Measurements from ENCODE around the gene MRPS17.
A peak's percentile ranks its signal among the peaks of the same experiment; 100 is the strongest.

MRPS17 gene

DNA sequence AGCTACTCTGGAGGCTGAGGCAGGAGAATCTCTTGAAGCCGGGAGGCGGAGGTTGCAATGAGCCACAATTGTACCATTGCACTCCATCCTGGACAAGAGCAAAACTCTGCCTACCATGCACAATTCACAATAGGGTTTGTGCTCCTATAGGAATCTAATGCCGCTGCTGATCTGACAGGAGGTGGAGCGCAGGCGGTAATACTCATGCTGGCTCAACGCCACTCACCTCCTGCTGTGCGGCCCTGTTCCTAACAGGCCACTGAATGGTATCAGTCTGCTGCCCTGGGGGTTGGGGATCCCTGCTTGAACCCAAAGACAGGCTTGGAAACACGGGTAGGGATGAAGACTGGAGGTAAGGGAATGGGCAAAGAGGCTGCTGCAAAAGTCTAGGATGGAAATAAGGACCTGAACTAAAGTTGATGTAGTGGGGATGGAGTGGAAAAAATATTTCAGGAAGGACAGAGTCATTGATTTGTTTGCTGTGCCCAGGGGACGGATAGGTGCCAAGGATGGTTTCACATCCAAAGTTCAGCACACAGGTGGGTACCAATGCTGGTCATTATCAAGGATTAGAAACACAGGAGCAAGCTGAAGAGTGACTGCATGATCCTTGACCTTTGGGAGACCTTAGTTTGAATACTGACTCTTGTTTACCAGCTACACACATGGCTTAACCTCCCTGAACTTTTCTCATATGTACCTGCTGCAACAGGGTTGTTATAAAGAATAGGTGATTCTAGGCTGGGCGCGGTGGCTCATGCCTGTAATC lies 2.2 kb downstream of the MRPS17 start:
- H3K36me3 ChIP-seq (ENCODE audit: insufficient read depth, low read length), result peaks cover 32% of the 10 kb centered on the region
- H3K4me1 ChIP-seq (ENCODE audit: insufficient read depth, low read length), result no peaks in the 10 kb centered on the region; the same call in 1 of the 2 replicates
- no peaks in the 10 kb centered on the region for H3K27me3 ChIP-seq (ENCODE audit: insufficient read depth, low read length)
- H3K27ac ChIP-seq (ENCODE audit: low read depth, low read length), result no peak overlapping the region
- H3K9me3 ChIP-seq (ENCODE audit: insufficient read depth, low read depth, low read length), result no peaks in the 10 kb centered on the region
- no peak overlapping the region for H3K4me3 ChIP-seq (ENCODE audit: low read length)
- 95% methylated on average over 11 of the region's 11 CpGs for WGBS
- no peak overlapping the region for H3K9ac ChIP-seq (ENCODE audit: low read depth, low read length)

DNA sequence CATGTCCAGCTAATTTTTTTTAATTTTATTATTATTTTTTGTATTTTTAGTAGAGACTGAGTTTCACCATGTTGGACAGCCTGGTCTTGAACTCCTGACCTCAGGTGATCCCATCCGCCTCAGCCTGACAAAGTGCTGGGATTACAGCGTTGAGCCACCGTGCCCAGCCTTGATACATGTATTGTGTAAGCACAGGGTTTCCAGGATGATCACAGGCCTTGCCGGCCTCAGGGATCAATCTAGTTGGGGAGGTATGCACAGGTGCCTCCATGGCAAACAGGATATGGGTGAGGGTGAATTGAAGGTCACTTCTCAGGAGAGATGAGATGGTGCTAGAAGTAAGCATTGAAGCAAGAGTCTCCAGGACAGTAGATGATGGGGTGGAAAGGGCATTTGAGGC lies 5.5 kb downstream of the MRPS17 start:
- Histone ChIP-seq H3K9me3 (ENCODE audit: insufficient read depth, low read depth, low read length) (no peaks in the 10 kb centered on the region), H3K4me3 (ENCODE audit: low read length) (no peak overlapping the region), H3K4me1 (ENCODE audit: insufficient read depth, low read length) (no peaks in the 10 kb centered on the region; the same call in 1 of the 2 replicates), H3K27me3 (ENCODE audit: insufficient read depth, low read length) (0 out of 2 replicates have a peak, but pooled peaks cover 1% of the 10 kb centered on the region), H3K36me3 (ENCODE audit: insufficient read depth, low read length) (peaks cover 32% of the 10 kb centered on the region), H3K9ac (ENCODE audit: low read depth, low read length) (no peak overlapping the region), H3K27ac (ENCODE audit: low read depth, low read length) (no peak overlapping the region)
- WGBS, result 96% methylated on average over 4 of the region's 4 CpGs

DNA sequence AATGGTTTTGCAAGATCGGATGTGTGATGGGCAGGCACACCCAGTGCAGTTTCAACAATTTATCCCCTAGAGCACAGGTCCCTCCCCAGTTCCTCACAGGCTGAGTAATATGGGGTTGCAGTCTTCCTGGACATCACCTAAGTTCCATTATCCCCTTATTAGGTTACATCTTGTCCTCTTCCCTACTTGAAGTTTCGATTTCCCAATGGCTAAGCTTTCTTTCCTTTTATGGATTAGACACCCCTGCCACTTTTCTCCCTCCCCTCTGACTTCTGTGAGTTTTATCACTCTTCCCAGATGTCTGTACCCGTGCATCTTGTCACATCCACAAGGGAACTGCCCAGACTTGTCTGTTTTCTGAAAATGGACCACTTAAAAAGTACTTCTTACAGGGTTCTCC lies 10.3 kb downstream of the MRPS17 start:
- Histone ChIP-seq H3K36me3 (ENCODE audit: insufficient read depth, low read length) (no peaks in the 10 kb centered on the region), H3K9me3 (ENCODE audit: insufficient read depth, low read depth, low read length) (no peaks in the 10 kb centered on the region)

DNA sequence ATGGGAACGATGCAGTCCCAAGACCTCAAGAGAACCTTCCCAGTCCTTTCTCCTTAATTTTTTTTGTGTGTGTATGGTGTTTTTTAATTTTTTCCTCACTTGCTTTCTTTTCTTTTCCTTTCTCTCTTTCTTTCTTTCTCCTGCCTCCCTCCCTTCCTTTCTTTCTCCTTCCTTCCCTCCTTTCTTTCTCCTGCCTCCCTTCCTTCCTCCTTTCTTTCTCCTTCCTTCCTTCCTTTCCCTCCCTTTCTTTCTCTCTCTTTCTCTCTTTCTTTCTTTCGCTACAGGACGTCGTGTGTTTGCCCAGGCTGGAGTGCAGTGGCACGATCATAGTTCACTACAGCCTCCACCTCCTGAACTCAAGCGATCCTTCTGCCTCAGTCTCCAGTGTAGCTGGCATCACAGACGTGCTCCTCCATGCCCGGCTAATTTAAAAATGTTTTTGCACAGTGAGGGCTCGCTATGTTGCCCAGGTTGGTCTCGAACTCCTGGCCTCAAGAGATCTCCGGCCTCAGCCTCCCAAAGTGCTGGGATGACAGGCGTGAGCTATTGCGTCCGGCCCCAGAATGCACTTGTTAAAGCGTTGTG lies 12.0 kb downstream of the MRPS17 start:
- Histone ChIP-seq H3K27me3 (ENCODE audit: insufficient read depth, low read length) (peaks cover 19% of the 10 kb centered on the region), H3K9ac (ENCODE audit: low read depth, low read length) (no peak overlapping the region), H3K4me3 (ENCODE audit: low read length) (peak overlapping the region; percentile 38), H3K27ac (ENCODE audit: low read depth, low read length) (no peak overlapping the region), H3K9me3 (ENCODE audit: insufficient read depth, low read depth, low read length) (no peaks in the 10 kb centered on the region), H3K36me3 (ENCODE audit: insufficient read depth, low read length) (no peaks in the 10 kb centered on the region), H3K4me1 (ENCODE audit: insufficient read depth, low read length) (0 out of 2 replicates have a peak, but pooled peaks cover 2% of the 10 kb centered on the region)
- 85% methylated on average over 13 of the region's 15 CpGs for WGBS

More for the DNA sequence above, 10.3 kb downstream of the MRPS17 start:
- Histone ChIP-seq H3K4me1 (ENCODE audit: insufficient read depth, low read length) (0 out of 2 replicates have a peak, but pooled peaks cover 2% of the 10 kb centered on the region), H3K27me3 (ENCODE audit: insufficient read depth, low read length) (peaks cover 19% of the 10 kb centered on the region), H3K27ac (ENCODE audit: low read depth, low read length) (no peak overlapping the region), H3K4me3 (ENCODE audit: low read length) (no peak overlapping the region), H3K9ac (ENCODE audit: low read depth, low read length) (no peak overlapping the region)
- WGBS, result 88% methylated on average over 3 of the region's 3 CpGs

DNA sequence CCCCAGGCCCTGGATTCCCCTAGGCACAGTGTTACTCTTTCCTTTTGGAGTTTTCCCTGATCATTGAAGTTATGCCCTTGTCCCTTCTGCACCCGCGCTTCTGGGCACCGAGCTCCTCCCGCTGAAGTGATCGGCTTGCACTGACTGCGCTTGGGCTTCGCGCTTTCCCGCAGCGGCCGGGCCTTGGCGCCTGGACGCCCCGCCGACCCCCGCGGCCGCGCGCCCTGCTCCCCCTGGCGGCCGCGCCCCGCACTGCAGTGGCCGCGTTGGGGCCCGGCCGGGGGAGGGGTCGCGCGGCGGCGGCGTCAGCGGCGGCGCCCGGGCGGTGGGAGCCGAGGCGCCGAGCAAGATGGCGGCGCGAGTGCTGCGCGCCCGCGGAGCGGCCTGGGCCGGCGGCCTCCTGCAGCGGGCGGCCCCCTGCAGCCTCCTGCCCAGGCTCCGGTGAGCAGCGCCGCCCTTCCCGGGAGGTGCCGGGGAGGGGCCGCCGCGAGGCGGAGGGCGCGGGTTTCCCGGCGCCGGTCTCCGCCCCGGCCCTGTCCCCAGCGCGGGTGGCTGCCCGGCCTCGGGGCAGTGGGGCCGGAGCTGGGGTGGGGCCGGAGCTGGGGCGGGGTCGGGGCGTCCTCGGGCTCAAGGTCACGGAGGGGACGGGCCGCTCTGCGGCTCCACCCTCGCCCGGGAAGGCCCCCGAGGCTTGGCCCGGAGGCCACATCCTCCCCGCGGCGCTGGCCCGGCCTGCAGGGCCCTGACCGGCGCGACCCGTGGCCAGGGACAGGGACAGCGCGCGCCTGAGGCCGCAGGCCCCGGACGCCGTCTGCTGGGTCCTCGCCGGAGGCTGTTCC lies 12.8 kb downstream of the MRPS17 start, which contains the start of gene NIPSNAP2:
NIPSNAP2 (plus strand) TSS at position 325 of the 839 bp plus-strand sequence; CDS start at position 350, 25 bp downstream.
- WGBS, result under 1% methylated on average over 105 of the region's 105 CpGs
- Histone ChIP-seq H3K4me1 (ENCODE audit: insufficient read depth, low read length) (0 out of 2 replicates have a peak, but pooled peaks cover 2% of the 10 kb centered on the region), H3K27me3 (ENCODE audit: insufficient read depth, low read length) (peaks cover 19% of the 10 kb centered on the region), H3K4me3 (ENCODE audit: low read length) (peak within 1 kb of the TSS; percentile 96), H3K36me3 (ENCODE audit: insufficient read depth, low read length) (no peaks in the 10 kb centered on the region), H3K9ac (ENCODE audit: low read depth, low read length) (peak within 1 kb of the TSS; percentile 89), H3K9me3 (ENCODE audit: insufficient read depth, low read depth, low read length) (no peaks in the 10 kb centered on the region), H3K27ac (ENCODE audit: low read depth, low read length) (peak within 1 kb of the TSS; percentile 65; the same call in 1 of the 2 replicates)

DNA sequence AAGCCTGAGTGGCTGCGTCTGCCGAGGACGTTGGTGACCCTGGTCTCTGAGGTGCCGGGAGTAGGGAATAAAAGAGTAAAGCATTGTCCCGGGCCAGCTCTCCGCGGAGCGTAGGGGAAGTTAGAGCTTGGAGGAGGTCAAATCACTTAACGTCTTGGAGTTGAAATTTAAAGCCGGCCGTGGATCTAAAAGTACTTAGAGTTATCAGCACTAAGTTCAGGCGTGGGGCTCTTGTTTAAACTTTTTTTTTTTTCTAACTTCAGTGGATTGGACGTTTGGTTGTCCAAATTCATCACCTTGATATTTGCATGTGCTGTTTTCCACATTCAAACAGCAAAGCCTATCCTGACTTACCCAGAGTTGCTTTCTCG lies 13.4 kb downstream of the MRPS17 start:
- Histone ChIP-seq H3K4me3 (ENCODE audit: low read length) (peak overlapping the region; percentile 96), H3K36me3 (ENCODE audit: insufficient read depth, low read length) (0 out of 2 replicates have a peak, but pooled peaks cover 2% of the 10 kb centered on the region), H3K27me3 (ENCODE audit: insufficient read depth, low read length) (peaks cover 19% of the 10 kb centered on the region), H3K4me1 (ENCODE audit: insufficient read depth, low read length) (0 out of 2 replicates have a peak, but pooled peaks cover 2% of the 10 kb centered on the region), H3K27ac (ENCODE audit: low read depth, low read length) (peak overlapping the region; percentile 65; the same call in 1 of the 2 replicates), H3K9ac (ENCODE audit: low read depth, low read length) (peak overlapping the region; percentile 89), H3K9me3 (ENCODE audit: insufficient read depth, low read depth, low read length) (no peaks in the 10 kb centered on the region)
- 6% methylated on average over 12 of the region's 14 CpGs for WGBS

DNA sequence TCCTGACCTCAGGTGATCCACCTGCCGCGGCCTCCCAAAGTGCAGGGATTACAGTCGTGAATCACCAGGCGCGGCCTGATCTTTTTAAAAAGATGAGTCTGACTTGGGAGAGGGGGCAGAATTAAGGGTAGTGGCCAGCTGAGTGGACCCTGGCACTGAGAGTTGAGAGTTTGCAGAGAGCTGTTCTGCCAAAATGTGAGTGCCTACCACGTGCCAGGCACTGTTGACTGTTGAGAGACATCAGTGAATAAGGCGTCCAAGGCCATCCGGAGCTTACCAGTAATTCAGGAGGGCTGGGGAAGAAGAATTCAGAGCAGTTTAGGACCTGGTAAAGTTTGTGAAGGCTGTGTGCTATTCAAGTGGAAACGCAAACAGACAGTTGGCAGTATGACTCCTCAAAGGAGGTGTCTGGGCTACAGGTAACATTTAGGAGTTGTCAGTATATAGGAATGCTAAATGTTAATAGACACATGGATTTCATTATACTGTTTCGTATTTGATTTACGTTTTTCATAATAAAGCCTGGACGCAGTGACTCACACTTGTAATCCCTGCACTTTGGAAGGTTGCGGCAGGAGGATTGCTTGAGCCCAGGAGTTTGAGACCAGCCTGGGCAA lies 14.2 kb downstream of the MRPS17 start:
- H3K36me3 ChIP-seq (ENCODE audit: insufficient read depth, low read length), result 0 out of 2 replicates have a peak, but pooled peaks cover 2% of the 10 kb centered on the region
- 91% methylated on average over 13 of the region's 13 CpGs for WGBS
- H3K27me3 ChIP-seq (ENCODE audit: insufficient read depth, low read length), result peaks cover 19% of the 10 kb centered on the region
- no peaks in the 10 kb centered on the region for H3K9me3 ChIP-seq (ENCODE audit: insufficient read depth, low read depth, low read length)
- no peak overlapping the region for H3K9ac ChIP-seq (ENCODE audit: low read depth, low read length)
- H3K27ac ChIP-seq (ENCODE audit: low read depth, low read length), result no peak overlapping the region
- peaks cover 3% of the 10 kb centered on the region; the same call in 1 of the 2 replicates for H3K4me1 ChIP-seq (ENCODE audit: insufficient read depth, low read length)
- peak overlapping the region; percentile 96; the same call in 1 of the 2 replicates for H3K4me3 ChIP-seq (ENCODE audit: low read length)

DNA sequence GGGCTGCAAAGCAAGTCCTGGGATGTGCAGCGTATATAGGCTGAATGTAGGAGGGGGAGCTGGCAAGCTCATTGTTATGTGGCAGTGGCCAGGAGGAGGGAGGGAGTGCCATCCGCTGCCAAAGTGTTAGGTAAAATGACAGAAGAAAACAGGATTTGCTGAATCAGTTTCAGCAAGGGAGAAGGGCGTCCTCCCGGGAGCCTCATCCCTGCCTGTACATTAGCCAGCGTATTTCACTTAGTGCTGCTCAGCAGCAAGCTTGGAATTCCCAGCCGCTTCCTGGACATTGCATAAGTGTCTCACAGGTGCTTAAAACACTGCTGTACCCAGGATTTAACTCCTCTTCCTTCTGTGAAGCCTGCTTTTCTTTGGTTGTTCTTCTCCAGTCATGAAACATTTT lies 15.2 kb downstream of the MRPS17 start:
- H3K36me3 ChIP-seq (ENCODE audit: insufficient read depth, low read length), result 0 out of 2 replicates have a peak, but pooled peaks cover 2% of the 10 kb centered on the region
- no peak overlapping the region for H3K27ac ChIP-seq (ENCODE audit: low read depth, low read length)
- no peak overlapping the region for H3K9ac ChIP-seq (ENCODE audit: low read depth, low read length)
- H3K4me3 ChIP-seq (ENCODE audit: low read length), result no peak overlapping the region
- H3K4me1 ChIP-seq (ENCODE audit: insufficient read depth, low read length), result peaks cover 7% of the 10 kb centered on the region; the same call in 1 of the 2 replicates
- H3K9me3 ChIP-seq (ENCODE audit: insufficient read depth, low read depth, low read length), result no peaks in the 10 kb centered on the region
- peaks cover 19% of the 10 kb centered on the region for H3K27me3 ChIP-seq (ENCODE audit: insufficient read depth, low read length)
- WGBS, result 95% methylated on average over 6 of the region's 6 CpGs

DNA sequence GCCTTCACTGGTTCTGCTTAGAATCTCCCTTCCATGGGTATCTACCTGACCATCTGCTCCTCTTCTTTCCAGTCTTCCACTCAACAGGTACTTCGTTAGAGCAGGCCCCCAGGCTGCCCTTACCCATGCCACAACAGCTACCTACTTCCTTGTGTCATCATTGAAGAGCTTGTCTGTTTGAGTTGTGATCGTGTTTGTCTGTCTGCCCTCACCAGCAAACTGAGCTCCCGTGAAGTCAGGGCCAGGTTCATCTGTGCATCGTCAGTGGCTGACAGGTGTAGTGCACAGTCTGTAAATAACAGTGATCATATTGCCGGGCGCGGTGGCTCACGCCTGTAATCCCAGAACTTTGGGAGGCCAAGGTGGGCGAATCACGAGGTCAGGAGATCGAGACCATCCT lies 17.7 kb downstream of the MRPS17 start:
- H3K27me3 ChIP-seq (ENCODE audit: insufficient read depth, low read length), result no peaks in the 10 kb centered on the region
- no peak overlapping the region for H3K27ac ChIP-seq (ENCODE audit: low read depth, low read length)
- H3K9me3 ChIP-seq (ENCODE audit: insufficient read depth, low read depth, low read length), result no peaks in the 10 kb centered on the region
- WGBS, result 92% methylated on average over 10 of the region's 11 CpGs
- no peak overlapping the region for H3K9ac ChIP-seq (ENCODE audit: low read depth, low read length)
- H3K4me1 ChIP-seq (ENCODE audit: insufficient read depth, low read length), result peaks cover 7% of the 10 kb centered on the region; the same call in 1 of the 2 replicates
- H3K4me3 ChIP-seq (ENCODE audit: low read length), result no peak overlapping the region
- 0 out of 2 replicates have a peak, but pooled peaks cover 2% of the 10 kb centered on the region for H3K36me3 ChIP-seq (ENCODE audit: insufficient read depth, low read length)

DNA sequence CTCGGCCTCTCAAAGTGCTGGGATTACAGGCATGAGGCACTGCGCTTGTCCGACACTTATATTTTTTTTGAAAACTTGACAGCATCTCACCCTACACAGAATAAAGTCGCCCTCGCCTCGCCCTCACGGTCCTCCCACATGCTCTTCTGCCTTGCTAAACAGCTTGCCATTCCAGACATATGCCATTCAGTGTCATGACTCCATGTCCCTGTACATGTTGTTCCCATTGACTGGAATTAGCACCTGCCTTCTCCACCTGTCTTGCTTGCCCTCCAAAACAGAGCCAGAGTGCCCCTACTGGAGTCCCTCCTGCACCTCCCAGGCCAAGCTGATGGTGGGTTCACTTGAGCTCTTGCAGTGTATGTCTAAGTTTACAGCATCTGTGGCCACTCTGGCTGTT lies 18.9 kb downstream of the MRPS17 start:
- H3K27ac ChIP-seq (ENCODE audit: low read depth, low read length), result no peak overlapping the region
- H3K9me3 ChIP-seq (ENCODE audit: insufficient read depth, low read depth, low read length), result no peaks in the 10 kb centered on the region
- H3K4me1 ChIP-seq (ENCODE audit: insufficient read depth, low read length), result peaks cover 7% of the 10 kb centered on the region; the same call in 1 of the 2 replicates
- H3K27me3 ChIP-seq (ENCODE audit: insufficient read depth, low read length), result no peaks in the 10 kb centered on the region
- 81% methylated on average over 7 of the region's 7 CpGs for WGBS
- H3K4me3 ChIP-seq (ENCODE audit: low read length), result no peak overlapping the region
- H3K36me3 ChIP-seq (ENCODE audit: insufficient read depth, low read length), result 0 out of 2 replicates have a peak, but pooled peaks cover 2% of the 10 kb centered on the region
- no peak overlapping the region for H3K9ac ChIP-seq (ENCODE audit: low read depth, low read length)
